GM21390 (cell line): ENCODE data around the gene SLC37A1.
A peak's percentile ranks its signal among the peaks of the same experiment; 100 is the strongest.

ENCODE experiments used
- ATAC-seq: cut with Tn5 transposase; IDR thresholded peaks from one replicate; pipeline ENCODE4 v1.9.1; 2021; ENCODE audit not compliant: unreplicated experiment

SLC37A1 gene

DNA sequence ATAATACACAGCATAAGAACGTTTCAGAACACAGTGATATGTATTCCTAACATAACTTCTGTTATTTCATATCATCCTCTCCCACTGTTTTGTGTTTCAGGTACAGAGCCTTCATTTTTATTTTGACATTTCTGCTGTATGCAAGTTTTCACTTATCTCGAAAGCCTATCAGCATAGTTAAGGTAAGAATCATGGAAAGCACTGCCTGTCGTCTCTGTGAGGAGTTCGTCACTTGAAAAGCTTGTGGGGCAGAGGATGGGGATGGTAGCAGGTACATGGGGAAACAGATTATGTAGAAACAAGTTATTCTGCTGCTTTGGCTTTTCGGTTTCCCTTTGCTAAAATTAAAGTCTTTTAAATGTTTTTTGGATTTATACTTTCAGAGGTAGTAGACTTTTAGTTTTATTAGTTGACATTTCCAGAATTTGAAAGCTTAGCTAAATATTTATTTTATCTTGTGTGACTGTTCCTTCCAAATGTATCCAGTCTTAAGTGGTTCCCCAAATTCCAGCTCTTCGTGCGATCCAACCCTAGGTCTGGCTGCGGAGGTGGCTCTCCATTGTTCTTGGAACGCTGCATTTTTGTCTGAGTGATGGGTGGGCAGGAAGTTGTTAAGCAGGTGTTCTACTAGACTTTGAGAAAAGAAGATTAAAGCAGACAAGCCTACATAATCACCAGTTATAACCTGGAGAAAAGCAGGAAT, 12.2 kb downstream of the SLC37A1 start:
- ATAC-seq: no peak

DNA sequence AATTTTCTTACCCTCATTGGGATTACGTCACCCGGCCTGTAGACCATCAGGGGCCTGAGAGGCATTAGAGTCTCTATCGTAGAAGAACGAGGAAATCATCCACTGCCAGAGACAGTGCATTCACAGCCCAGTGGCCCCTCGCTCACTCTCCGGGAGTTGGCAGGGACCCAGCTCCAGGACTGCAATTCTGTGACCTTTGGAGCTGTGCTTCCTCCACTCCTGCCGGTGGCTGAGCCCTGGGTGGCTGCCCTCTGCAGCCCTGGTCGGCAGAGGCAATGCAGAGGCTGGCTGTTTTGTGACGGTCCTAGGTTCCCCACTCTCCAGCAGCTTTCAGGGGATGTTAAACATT, 12.7 kb downstream of the SLC37A1 start:
- no peak for ATAC-seq

DNA sequence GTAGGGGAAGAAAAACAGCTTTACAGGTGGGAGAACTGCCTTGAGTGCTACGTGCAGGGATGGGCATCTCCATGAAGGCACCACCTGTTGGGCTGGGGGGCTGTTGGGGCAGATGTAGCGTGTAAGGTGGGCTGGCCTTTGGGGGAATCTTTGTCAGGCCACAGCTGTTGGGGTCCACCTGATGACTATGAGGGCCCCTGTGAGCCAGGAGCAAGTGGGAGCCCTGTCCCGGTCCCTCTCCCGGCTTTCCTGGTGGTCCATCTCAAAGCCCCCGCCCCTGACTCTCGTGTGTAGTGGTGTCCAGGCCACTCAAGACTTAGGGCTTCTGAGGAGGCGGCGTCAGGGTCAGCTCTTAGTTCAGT, 13.5 kb downstream of the SLC37A1 start:
- no peak for ATAC-seq

DNA sequence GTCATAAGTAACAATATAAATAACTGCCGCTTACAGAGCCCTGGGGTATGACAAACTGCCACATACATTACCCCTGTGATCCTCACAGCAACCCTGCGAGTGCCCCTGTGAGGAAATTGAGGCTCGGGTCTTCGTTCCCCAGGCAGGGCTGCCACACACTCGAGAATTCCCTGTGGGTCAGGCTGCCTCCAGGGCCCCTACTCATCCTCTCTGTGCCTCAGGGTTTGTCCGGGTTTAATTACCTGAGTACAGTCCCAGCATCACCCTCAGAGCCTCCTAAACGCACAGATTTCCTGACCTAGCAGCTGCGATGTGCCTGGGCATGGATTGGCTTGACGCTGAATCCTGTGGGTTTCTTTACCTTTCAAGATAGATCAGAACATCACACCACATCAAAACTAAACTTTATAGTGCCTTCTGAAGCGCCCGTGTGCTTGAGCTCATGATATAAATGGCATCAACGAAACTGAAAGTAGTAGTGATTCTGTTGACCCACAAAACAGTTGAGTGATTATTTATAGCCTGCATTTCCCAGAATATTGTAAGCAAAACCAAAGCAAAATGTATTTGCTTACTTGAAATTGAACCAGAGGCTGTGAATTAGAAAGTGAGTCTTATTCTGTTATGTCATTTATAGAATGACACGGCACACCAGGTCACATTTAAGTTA, 14.0 kb downstream of the SLC37A1 start:
- ATAC-seq: peak; percentile 35

DNA sequence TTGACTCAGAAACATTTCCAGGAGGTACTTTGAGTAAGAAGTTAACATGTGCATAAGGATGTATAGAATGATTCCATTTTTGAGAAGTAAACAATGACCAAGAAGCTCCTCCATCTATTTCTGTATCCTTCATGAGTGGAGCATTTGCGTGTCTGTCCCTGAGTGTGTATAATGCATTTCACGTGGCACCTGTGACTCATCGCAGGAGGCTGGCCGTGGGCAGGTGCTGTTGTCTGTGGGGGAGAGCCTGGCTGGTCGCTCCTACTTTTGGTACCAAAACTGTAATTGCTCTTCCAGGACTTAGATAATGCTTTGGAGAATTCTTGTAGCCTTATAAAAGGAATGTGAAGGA, 16.5 kb downstream of the SLC37A1 start:
- no peak for ATAC-seq

DNA sequence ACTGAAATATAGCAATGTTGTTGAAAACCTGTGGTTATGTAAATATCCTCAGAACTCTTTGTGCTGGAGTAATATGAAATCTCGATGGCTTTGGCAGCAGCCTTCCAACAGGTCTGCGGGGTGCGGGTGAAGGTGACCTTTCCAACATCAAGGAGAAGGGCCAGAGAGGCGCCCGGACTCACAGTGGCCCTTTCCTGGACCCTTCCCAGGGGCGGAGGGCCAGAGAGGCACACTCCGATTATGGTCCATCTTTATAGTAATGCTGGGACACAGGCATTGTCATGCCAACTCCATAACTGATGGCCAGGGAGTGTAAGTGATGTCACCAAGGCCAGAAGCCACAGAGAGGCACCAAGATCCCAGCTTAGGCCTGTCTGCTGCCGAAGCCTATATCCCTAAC, 18.1 kb downstream of the SLC37A1 start:
- ATAC-seq: no peak

DNA sequence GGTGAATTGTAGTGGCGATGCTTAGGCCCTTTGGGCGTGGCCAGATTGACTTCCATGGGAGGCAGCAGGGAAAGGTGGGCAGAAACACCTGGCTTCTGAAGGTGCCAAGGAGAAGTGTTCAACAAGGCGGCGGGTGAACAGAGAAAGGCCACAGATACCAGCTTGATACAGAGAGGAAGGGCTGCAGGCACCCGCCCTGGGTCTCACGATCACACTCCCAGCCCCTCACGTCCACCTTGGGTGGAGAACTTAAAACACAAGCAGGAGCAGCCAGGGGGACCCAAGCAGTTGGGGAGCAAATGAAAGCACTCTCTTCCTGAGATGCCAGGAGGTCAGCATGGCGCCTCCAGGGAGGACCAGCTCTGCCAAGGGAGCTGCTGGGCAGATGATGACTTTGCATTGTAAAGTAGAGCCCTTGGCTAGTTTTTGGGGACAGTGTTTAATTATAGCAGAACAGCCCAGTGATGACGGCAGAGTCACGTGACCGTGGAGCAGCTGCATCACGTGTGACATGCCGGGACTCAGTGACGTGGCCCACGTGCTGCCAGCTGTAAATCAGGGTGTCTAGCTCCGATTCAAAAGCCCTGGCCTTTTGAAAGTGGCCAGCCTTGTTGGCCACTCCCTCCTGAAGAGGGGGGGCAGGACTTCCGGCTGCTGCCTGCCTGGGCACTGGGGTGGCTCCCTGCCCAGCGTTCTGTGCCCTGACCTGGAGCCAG, 19.0 kb downstream of the SLC37A1 start:
- ATAC-seq: no peak

DNA sequence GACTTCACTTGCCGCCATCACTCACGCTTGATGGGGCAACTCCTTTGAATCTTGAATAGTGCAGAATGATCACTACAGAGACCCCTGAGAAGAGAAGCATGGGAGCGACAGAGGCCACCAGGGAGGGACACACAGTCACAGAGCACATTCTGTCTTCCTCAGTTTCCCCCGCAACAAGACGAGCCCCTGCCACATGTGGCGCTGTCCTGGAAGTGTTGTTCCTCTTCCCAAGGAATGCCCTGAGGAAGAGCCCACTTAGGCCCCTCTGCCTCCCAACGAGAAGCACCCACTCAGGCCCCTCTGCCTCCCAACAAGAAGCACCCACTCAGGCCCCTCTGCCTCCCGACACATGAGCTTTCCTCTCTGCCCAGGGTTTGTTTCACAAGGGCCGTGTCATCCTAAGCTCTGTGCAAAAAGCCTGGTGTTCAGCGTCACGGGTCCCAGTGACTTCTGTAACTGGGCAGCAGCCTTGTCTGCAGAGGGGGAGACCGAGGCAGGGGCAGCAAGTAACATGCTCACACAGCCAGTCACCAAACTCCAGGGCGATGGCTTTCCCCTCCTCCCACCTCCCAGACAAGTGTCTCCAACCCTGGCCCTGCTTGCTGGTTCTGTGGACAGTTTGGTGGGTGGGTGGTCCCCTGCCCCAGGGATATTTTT, 19.8 kb downstream of the SLC37A1 start:
- ATAC-seq: no peak

DNA sequence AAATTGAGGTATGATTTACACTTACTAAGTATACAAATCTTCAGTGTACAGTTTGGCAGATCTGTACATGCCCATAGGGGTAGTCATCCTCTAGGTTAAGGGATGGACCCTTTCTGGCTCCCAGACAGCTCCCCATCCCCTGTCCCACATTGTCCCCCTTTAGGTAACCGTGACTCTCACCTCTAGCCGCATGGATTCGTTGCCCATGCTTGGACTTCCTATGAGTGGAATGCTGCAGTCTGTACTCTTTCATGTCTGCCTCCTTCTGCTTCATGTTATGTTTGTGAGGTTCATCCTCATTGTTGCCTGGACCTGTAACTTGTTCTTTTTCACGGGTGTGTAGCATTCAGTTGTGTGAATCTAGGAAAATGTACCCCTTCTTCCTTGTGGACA, 20.3 kb downstream of the SLC37A1 start:
- ATAC-seq: no peak

DNA sequence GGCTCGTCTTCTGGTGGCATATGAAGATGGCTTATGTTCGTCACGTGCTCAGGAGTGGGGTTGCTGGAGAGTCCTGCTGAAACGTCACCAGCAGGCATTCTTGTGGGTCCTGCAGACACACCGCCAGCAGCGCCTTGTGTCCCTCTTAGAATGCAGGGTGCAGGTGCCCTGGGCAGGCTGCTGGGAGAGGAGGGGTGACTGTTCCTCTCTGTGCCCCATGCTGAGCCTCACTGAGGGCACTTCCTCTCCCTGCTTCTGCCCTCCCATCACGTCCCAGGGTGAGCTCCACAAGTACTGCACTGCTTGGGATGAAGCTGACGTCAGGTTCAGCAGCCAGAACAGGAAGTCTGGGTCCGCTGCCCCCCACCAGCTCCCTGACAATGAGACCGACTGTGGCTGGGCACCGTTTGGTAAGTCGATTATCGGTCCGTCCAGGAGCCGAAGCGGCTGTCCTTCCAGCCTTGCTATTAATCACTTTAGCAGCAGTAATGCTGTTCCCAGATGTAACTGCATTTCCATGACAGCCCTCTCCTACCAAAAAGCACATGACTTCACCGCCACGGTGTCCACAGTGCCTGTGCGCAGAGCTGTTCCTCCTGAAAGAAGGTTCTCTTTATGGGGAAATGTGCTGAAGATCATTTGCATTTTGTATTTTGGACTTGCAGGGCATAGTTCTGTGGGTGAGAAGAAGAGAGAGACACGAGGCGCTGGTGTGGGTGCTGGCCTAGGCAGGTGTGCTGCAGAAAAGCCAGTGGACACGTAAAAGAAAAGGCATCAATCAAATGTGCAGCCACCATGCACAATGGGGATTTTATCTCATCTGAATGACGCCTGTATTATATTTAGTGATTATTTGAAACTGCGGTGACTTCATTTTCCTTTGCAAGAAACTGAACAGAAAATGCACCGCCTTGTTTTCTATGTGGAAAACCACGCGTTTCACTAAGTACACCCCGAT, 21.0 kb downstream of the SLC37A1 start:
- no peak for ATAC-seq

DNA sequence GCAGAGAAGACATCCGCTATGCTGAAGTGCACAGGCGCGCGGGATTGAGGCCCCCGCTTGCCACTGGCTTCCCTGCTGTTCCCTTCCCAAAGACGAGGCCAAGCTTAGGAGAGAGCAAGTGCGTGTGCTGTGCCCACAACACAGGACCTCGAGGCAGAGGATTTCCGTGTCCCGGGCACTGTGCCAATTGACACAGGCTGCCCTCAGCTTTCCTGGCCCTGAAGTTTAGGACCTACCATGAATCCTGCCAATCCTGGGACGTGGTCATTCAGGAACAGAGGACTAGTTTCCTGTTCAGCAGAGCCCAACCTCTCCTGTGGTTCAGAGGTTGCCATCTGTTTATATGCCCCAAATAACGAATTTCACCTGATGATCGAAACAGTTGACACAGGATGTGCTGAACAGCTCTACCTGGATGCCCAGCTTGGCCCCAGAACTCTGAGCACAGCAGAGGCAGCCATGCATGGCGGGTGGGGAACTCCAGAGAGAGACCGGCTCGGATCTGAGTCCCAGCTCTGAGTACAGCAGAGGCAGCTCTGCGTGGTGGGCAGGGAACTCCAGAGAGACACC, 22.0 kb downstream of the SLC37A1 start:
- ATAC-seq: peak; percentile 53

DNA sequence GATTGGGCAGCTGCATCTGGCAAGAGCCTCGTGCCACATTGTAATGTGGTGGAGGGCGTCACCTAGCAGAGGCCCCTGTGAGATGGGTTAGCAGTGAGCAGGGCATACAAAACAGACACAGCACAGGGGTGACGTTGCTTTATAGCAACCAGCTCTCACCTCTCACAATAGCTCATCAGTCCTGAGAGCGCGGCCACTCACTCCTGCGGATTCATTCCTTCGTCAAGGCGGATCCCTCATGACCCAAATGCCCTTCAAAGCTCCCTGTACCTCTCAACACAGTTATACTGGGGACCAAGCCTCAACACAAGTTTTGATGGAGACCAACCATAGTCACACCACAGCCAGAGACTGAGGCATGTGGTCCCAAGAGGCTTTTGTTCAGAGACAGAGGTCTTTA, 22.9 kb downstream of the SLC37A1 start:
- ATAC-seq: no peak

DNA sequence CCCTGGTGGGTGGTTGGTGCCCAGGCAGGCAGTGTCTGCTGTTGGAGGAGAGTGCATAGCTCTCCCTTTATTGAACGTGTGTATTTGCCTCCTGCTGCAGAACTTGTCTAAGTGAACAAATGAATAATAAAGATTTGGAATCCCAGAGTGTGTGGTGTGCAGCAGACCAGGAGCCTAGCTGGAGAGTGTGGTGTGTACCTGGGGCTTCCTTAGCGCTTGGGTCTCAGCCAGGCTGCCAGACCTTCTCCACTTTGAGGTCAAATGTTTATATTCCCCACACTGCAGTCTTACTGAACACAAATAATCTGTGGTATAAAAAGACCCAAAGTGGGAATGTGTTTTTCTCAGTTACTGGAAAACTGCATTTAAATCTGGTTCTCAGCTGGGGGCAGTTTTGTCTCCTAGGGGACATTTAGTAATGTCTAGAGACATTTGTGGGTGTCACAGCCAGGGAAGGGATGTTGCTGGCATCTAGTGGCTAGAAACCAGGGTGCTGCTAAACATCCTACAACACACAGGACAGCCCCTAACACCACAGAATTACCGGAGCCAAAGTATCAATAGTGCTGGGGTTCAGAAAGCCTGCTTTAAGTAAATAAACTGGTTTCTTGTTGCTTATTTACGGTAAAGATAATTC, 23.6 kb downstream of the SLC37A1 start:
- ATAC-seq: no peak

DNA sequence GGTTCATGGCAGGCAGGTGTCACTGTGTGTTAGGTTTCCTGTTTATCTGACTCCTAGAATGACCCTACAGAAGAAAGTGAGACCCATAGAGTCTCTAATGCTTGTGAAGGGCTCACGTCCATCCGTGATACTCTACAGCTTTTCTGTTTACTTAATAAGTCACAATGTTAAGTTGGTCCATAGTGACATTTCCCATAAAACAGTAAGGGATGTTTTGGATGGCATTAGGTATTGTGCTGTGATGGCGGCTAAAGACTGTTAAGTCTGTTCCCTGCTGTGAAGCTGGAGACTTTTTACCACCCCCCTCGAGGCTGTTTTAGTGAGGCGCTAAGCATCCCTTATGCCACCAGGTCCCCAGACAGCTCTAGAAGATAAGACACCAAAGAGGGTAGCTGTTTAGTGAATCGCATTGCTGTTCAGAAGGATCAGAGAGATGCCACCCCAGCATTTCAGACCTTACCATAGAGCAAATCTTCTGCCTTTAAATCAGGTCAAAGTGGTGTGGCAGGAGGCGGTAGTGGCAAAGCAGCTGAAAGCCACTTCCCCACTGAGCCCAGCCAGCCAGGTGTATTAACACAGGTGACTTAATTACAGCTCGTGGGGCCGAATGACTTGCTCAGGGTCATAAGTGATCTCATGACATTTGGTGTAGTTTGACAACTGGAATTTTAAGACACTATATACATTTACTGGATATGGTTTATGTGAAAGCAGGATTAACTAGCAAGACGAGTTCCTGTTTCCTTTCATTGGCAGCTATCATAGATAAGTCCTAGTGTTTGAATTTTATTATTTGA, 25.0 kb downstream of the SLC37A1 start:
- no peak for ATAC-seq

DNA sequence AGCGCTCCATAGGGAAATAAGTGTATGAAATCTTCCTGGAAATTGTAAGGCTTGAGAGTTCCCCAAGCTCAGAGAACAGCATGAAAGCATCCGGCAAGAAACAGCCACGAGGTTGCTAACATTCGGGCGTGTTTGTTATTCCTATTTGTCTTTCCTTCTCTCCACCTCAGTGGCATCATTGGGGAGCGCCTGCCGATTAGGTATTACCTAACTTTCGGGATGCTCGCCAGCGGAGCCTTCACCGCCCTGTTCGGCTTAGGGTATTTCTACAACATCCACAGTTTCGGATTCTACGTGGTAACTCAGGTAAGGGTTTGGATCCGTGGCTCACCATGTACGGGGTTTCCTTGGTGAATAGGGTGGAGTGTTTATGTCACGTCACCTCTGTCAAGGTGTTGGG, 25.7 kb downstream of the SLC37A1 start:
- ATAC-seq: no peak

DNA sequence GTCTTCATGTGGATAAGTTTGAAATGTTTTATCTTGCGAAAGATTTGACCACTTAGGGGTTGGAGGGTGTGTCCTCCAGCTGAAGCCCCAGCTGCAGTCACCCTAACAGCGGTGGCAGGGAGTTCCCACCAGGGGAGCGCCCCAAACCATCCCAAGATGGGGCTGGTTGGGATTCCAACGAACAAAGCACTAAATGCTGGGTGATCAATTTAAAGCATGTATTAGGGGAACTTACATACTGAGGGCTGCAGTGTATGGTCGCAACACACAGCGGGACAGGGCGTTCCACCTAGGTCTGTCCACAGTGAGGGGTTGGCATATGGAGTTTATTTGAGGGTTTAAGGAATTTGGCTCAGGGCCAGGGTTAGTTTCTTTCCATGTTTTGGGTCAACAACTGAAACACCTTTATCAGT, 26.3 kb downstream of the SLC37A1 start:
- no peak for ATAC-seq

DNA sequence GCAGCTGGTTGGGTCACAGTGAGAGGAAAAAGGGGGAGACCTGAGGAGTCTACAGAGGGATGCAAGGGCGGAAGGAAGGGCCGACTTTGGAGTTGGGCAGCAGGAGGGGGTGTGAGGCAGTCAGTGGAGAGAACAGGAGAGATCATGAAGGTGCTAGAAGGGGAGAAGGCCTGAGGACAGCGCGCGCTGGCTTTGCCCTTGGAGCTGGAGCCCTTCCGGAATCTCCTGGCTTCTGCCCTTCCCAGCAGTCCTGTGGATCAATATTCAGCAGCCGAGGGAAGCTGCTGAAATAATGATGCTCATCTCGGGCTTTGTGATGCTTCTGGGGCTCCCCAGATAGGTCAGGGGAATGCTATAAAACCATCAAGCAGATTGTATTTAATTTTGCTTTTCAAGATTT, 26.7 kb downstream of the SLC37A1 start:
- no peak for ATAC-seq

DNA sequence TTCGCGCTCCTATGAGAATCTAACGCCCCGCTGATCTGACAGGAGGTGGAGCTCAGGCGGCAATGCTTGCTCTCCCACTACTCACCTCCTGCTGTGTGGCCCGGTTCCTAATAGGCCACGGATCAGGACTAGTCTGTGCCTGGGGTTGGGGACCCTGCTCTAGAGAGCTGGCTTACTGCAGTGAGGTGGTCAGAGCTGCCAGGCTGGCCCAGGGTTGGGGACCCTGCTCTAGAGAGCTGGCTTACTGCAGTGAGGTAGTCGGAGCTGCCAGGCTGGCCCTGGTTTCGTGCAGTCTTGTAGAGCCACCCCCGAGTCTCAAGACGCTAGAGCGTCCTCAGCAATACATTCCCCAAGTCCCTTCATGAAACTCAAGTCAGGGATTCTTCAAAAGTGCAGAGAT, 27.5 kb downstream of the SLC37A1 start:
- no peak for ATAC-seq

DNA sequence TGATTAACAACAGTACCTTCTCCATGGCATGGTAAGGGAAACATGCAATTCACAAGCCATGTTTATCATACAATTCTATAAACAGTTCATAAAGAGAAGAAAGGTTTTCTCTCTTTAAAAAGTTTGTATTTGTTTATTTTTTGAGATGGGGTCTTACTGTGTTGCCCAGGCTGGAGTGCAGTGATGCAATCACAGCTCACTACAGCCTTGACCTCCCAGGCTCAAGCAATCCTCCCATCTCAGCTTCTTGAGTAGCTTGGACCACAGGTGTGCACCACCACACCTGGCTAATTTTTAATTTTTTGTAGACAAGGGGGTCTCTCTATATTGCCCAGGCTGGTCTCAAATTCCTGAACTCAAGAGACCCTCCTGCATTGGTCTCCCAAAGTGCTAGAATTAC, 28.0 kb downstream of the SLC37A1 start:
- no peak for ATAC-seq
